SK-N-SH (cell line): ENCODE data around the gene GPR42. TPM values are rescaled to one million over a fixed set of nuclear protein-coding genes. Genes with fewer than 3 reads are reported as not detected.
"Not testable (repeated sequence)": the region's sequence is repeated elsewhere in the genome, so short reads cannot be mapped to it uniquely, and the experiment has no call there.

Source experiments
- CTCF ChIA-PET: fragments of 300-600, 350-600 bp; formaldehyde crosslinking; extraction: SDS; loops from one replicate; lab custom pipeline; 2021; lab: Yijun Ruan, JAX
- POLR2A ChIA-PET: fragments of 350-600 bp; sonication (Branson Sonifier 250); formaldehyde crosslinking; extraction: SDS; loops from one replicate; lab custom pipeline; 2020; ENCODE audit warnings: antibody characterized with exemption, inconsistent platforms; lab: Yijun Ruan, JAX
- DNase-seq: peaks from one replicate; pipeline ENCODE4 v3.0.0; 2012
- H2AFZ ChIP-seq: fragments of 200-600 bp; sonication (generic); 2 replicates; pipeline ENCODE4 v1.8.1; 2016; ENCODE audit warnings: antibody characterized with exemption, mild to moderate bottlenecking, low read depth
- H3F3A ChIP-seq: fragments of 200-600 bp; sonication (generic); replicated peaks from 2 replicates; pipeline ENCODE3; 2016; ENCODE audit warnings: antibody characterized with exemption, mild to moderate bottlenecking; ENCODE audit not compliant: insufficient read depth
- H3K27ac ChIP-seq, 2 experiments: fragments of 200-500 bp in 1 of 2; fragments of 200-600 bp in 1 of 2; sonication (Bioruptor generic) in 1 of 2; sonication (generic), shearing (Covaris generic) in 1 of 2; 2 replicates each; pipeline versions ENCODE4 v1.5.1 to v1.6.1; 2014 to 2016; ENCODE audit warnings: low read depth in 2 of 2, inconsistent platforms in 1 of 2, low read length in 1 of 2, mild to moderate bottlenecking in 1 of 2, mixed read lengths in 1 of 2
- H3K27me3 ChIP-seq: fragments of 200-600 bp; sonication (generic), shearing (Covaris generic); 2 replicates; pipeline ENCODE4 v1.6.1; 2016; ENCODE audit warnings: mixed run types; ENCODE audit not compliant: insufficient read depth
- H3K36me3 ChIP-seq, 2 experiments: fragments of 200-500 bp in 1 of 2; fragments of 200-600 bp in 1 of 2; sonication (Bioruptor generic) in 1 of 2; sonication (generic) in 1 of 2; replicated peaks in 1 of 2; 2 replicates each; pipeline versions ENCODE3 to v1.5.1; 2014 to 2016; ENCODE audit warnings: low read length in 1 of 2, mild to moderate bottlenecking in 1 of 2; ENCODE audit not compliant: insufficient read depth in 2 of 2, control insufficient read depth in 1 of 2
- H3K4me1 ChIP-seq, 2 experiments: fragments of 200-500 bp in 1 of 2; fragments of 200-600 bp in 1 of 2; sonication (Bioruptor generic) in 1 of 2; sonication (generic), shearing (Covaris generic) in 1 of 2; 2 replicates each; pipeline versions ENCODE4 v1.5.1 to v1.6.1; 2014 to 2016; ENCODE audit warnings: low read depth in 1 of 2, low read length in 1 of 2, mixed run types in 1 of 2; ENCODE audit not compliant: insufficient read depth in 2 of 2, control insufficient read depth in 1 of 2
- H3K4me2 ChIP-seq: fragments of 200-600 bp; sonication (generic), shearing (Covaris generic); 2 replicates; pipeline ENCODE4 v1.6.1; 2017; ENCODE audit warnings: mixed run types
- H3K4me3 ChIP-seq, 2 experiments: fragments of 200-500 bp in 1 of 2; fragments of 200-600 bp in 1 of 2; sonication (Bioruptor generic) in 1 of 2; sonication (generic), shearing (Covaris generic) in 1 of 2; 2 replicates each; pipeline versions ENCODE4 v1.5.1 to v1.8.1; 2014 to 2016; ENCODE audit warnings: low read depth in 2 of 2, inconsistent platforms in 1 of 2, low read length in 1 of 2, mild to moderate bottlenecking in 1 of 2, mixed read lengths in 1 of 2, moderate library complexity in 1 of 2
- H3K79me2 ChIP-seq: fragments of 200-600 bp; sonication (generic); 2 replicates; pipeline ENCODE4 v1.8.1; 2017; ENCODE audit warnings: mild to moderate bottlenecking; ENCODE audit not compliant: insufficient read depth
- H3K9ac ChIP-seq: fragments of 200-600 bp; sonication (generic); 2 replicates; pipeline ENCODE4 v1.6.1; 2017; ENCODE audit warnings: mixed run types
- H3K9me2 ChIP-seq: fragments of 200-600 bp; sonication (generic); 2 replicates; pipeline ENCODE4 v1.6.1; 2017; ENCODE audit warnings: mixed run types
- H3K9me3 ChIP-seq: fragments of 200-600 bp; sonication (generic); 2 replicates; pipeline ENCODE4 v1.6.1; 2017; ENCODE audit warnings: mixed run types, mild to moderate bottlenecking, moderate library complexity
- H4K20me1 ChIP-seq: fragments of 200-600 bp; sonication (generic); 2 replicates; pipeline ENCODE4 v1.6.1; 2017; ENCODE audit warnings: mild to moderate bottlenecking, mixed run types; ENCODE audit not compliant: insufficient read depth
- FOXJ3 ChIP-seq: sonication (generic); formaldehyde crosslinking; IDR thresholded peaks from 2 replicates; pipeline ENCODE4 v1.5.1; 2020; ENCODE audit warnings: mild to moderate bottlenecking, missing genetic modification reagents
- FOXM1 ChIP-seq: IDR thresholded peaks from 2 replicates; pipeline ENCODE4 v1.4.0; 2012; ENCODE audit warnings: low read depth, mild to moderate bottlenecking
- GABPA ChIP-seq: IDR thresholded peaks from 2 replicates; pipeline ENCODE4 v1.4.0; 2012; ENCODE audit warnings: low read depth, mild to moderate bottlenecking
- MAX ChIP-seq: IDR thresholded peaks from 2 replicates; pipeline ENCODE4 v1.4.0; 2012; ENCODE audit warnings: low read depth
- MXI1 ChIP-seq: IDR thresholded peaks from 2 replicates; pipeline ENCODE4 v1.6.1; 2012; ENCODE audit warnings: mild to moderate bottlenecking, low read depth, low read length, improper control_type of control experiment
- PBX3 ChIP-seq: IDR thresholded peaks from 2 replicates; pipeline ENCODE4; 2012
- POLR2AphosphoS5 ChIP-seq: IDR thresholded peaks from 2 replicates; pipeline ENCODE4 v1.6.1; 2012; ENCODE audit warnings: low read depth, low read length
- RAD21 ChIP-seq: IDR thresholded peaks from 2 replicates; pipeline ENCODE4 v1.6.1; 2012; ENCODE audit warnings: mild to moderate bottlenecking, low read length
- RCOR1 ChIP-seq: fragments of 150-350 bp; IDR thresholded peaks from 2 replicates; pipeline ENCODE4 v1.6.1; 2017; ENCODE audit warnings: antibody characterized with exemption, low read length
- SIN3A ChIP-seq: IDR thresholded peaks from 2 replicates; pipeline ENCODE4 v1.6.1; 2012; ENCODE audit warnings: low read depth, mild to moderate bottlenecking, low read length, moderate library complexity, borderline replicate concordance
- TAF1 ChIP-seq: IDR thresholded peaks from 2 replicates; pipeline ENCODE4 v1.6.1; 2012; ENCODE audit warnings: low read depth, mild to moderate bottlenecking, low read length, moderate library complexity, borderline replicate concordance
- TCF12 ChIP-seq: IDR thresholded peaks from 2 replicates; pipeline ENCODE4 v1.4.0; 2012
- WGBS: methylation state at CpG from one replicate; pipeline ENCODE4 v1.1.6; 2017; ENCODE audit warnings: low lambda C conversion rate; 5-methylcytosine and 5-hydroxymethylcytosine counted together
- polyA plus RNA-seq, 3 experiments: library from polyadenylated mRNA; depleted of rRNA; stranded (reverse); fragments of >200 nt; gene quantifications; 2 replicates each; pipeline ENCODE4 v1.2.3, GENCODE V29; 2012

GPR42 gene
- polyA plus RNA-seq, 1 of the 3 experiments (the other 2 are of a cell fraction), result not detected

- POLR2A ChIA-PET, H3K4me3 ChIP-seq, H3K9ac ChIP-seq, H3K9me2 ChIP-seq, H3K27ac ChIP-seq, H3F3A ChIP-seq, CTCF ChIA-PET, H3K4me2 ChIP-seq, H2AFZ ChIP-seq, H3K79me2 ChIP-seq, H3K9me3 ChIP-seq, H4K20me1 ChIP-seq, H3K36me3 ChIP-seq, DNase-seq: not testable (repeated sequence)
- Histone ChIP-seq H3K4me1 (peaks cover 0 to 10% of the 10 kb centered on the region in 2 experiments; a peak in 1 of 4 replicates), H3K27me3 (peaks cover 74% of the 10 kb centered on the region)
- 18% methylated on average over 13 of the region's 21 CpGs for WGBS
These were observed 11.5 kb upstream of the GPR42 start for GRCh38 chr19:35359395-35359794.

- H3K9me3 ChIP-seq, H3K79me2 ChIP-seq, H3K4me3 ChIP-seq, H4K20me1 ChIP-seq, POLR2A ChIA-PET, H3K9ac ChIP-seq, H3K27ac ChIP-seq, H3K9me2 ChIP-seq, H2AFZ ChIP-seq, H3K4me2 ChIP-seq, DNase-seq, H3K36me3 ChIP-seq, CTCF ChIA-PET, H3F3A ChIP-seq: not testable (repeated sequence)
- peaks cover 0 to 10% of the 10 kb centered on the region in 2 experiments; a peak in 1 of 4 replicates for H3K4me1 ChIP-seq
- WGBS, result 8% methylated on average over 3 of the region's 5 CpGs
- H3K27me3 ChIP-seq, result peaks cover 74% of the 10 kb centered on the region
These were observed 10.8 kb upstream of the GPR42 start for GRCh38 chr19:35360081-35360480.

GRCh38 chr19:35360880-35361420 lies 9.9 kb upstream of the GPR42 start:
- WGBS, result 6% methylated on average over 5 of the region's 5 CpGs
- no peaks in the 10 kb centered on the region for H3K79me2 ChIP-seq
- no peaks in the 10 kb centered on the region for H4K20me1 ChIP-seq
- no peaks in the 10 kb centered on the region for H3F3A ChIP-seq
- POLR2A ChIA-PET, result no interaction called here
- TF ChIP-seq FOXM1, result no peak
- no peak for TF ChIP-seq TCF12
- no peak for TF ChIP-seq MAX
- TF ChIP-seq RCOR1, result no peak
- TF ChIP-seq FOXJ3 (CRISPR knock-in tag), result no peak
- TF ChIP-seq TAF1, result no peak
- no peak for TF ChIP-seq SIN3A
- TF ChIP-seq POLR2AphosphoS5, result no peak
- no peak for TF ChIP-seq GABPA
- TF ChIP-seq MXI1, result no peak
- no peak for TF ChIP-seq RAD21
- no peak for TF ChIP-seq PBX3
- H3K9me3 ChIP-seq, result no peaks in the 10 kb centered on the region
- H3K4me3 ChIP-seq, result no peak overlapping the region
- H3K9ac ChIP-seq, result no peak overlapping the region
- CTCF ChIA-PET, result interaction anchor here (0.9 to 1.2 kb wide), 2 partner anchors 8 to 133 kb away, joined by 3 to 6 read pairs; no protein-coding TSS in a partner anchor
- no peak for DNase-seq
- no peaks in the 10 kb centered on the region for H3K9me2 ChIP-seq
- H3K4me2 ChIP-seq, result no peak overlapping the region
- peaks cover 75% of the 10 kb centered on the region for H3K27me3 ChIP-seq
- H3K36me3 ChIP-seq, result no peaks in the 10 kb centered on the region
- no peak overlapping the region for H3K27ac ChIP-seq
- peaks cover 0 to 10% of the 10 kb centered on the region in 2 experiments; a peak in 1 of 4 replicates for H3K4me1 ChIP-seq
- no peak overlapping the region for H2AFZ ChIP-seq
